MCF 10A (cell line): ENCODE measurements around the gene U2AF2. TPM values are rescaled to one million over a fixed set of nuclear protein-coding genes. Genes with fewer than 3 reads are reported as not detected.

ENCODE experiments used
- BruUV-seq: library from RNA; stranded (reverse); fragments of 400-500 nt; replicated peaks from 2 replicates; lab custom pipeline; 2021; lab: Mats Ljungman, UMichigan
- CTCF ChIA-PET: fragments of 300-600 bp; sonication (Branson Sonifier 250); formaldehyde crosslinking; extraction: SDS; loops from one replicate; lab custom pipeline; 2021; ENCODE audit warnings: antibody characterized with exemption, inconsistent platforms; lab: Yijun Ruan, JAX
- POLR2A ChIA-PET: fragments of 300-600, 350-650 bp; sonication (Branson Sonifier 250); formaldehyde crosslinking; extraction: SDS; loops from one replicate; lab custom pipeline; 2020; ENCODE audit warnings: antibody characterized with exemption, inconsistent platforms; lab: Yijun Ruan, JAX
- DNase-seq: peaks from one replicate; pipeline ENCODE4 v3.0.0-alpha.2; 2018; ENCODE audit not compliant: unreplicated experiment
- H3K27ac Mint-ChIP-seq: one replicate; pipeline ENCODE4 v1.8.0; 2022; ENCODE audit warnings: mild to moderate bottlenecking, low read depth, mixed read lengths; ENCODE audit not compliant: unreplicated experiment
- H3K27me3 Mint-ChIP-seq: one replicate; pipeline ENCODE4 v1.8.0; 2022; ENCODE audit warnings: mixed read lengths; ENCODE audit not compliant: insufficient read depth, unreplicated experiment
- H3K36me3 Mint-ChIP-seq: one replicate; pipeline ENCODE4 v1.8.0; 2022; ENCODE audit warnings: mild to moderate bottlenecking, moderate library complexity, mixed read lengths; ENCODE audit not compliant: insufficient read depth, unreplicated experiment
- H3K4me1 Mint-ChIP-seq: one replicate; pipeline ENCODE4 v1.8.0; 2022; ENCODE audit warnings: mixed read lengths; ENCODE audit not compliant: insufficient read depth, unreplicated experiment
- H3K4me3 Mint-ChIP-seq: one replicate; pipeline ENCODE4 v1.8.0; 2022; ENCODE audit warnings: mild to moderate bottlenecking, moderate library complexity, mixed read lengths; ENCODE audit not compliant: unreplicated experiment
- H3K9me3 Mint-ChIP-seq: one replicate; pipeline ENCODE4 v1.8.0; 2022; ENCODE audit warnings: mixed read lengths; ENCODE audit not compliant: unreplicated experiment
- CTCF ChIP-seq: fragments of 200-600 bp; IDR thresholded peaks from one replicate; pipeline ENCODE4 v1.8.0; 2022; ENCODE audit warnings: antibody characterized with exemption, mild to moderate bottlenecking; ENCODE audit not compliant: unreplicated experiment
- intact Hi-C: fragments of 100-400 bp; cut with micrococcal nuclease; formaldehyde crosslinking; loops from 2 replicates; pipeline ENCODE4 v1.14.1; 2022
- total RNA-seq: library from RNA; stranded (reverse); gene quantifications from 2 replicates; pipeline ENCODE4 v1.2.3, GENCODE V29; 2022

U2AF2 gene
- total RNA-seq, 1 experiment from 2014 or later, result 280 TPM

GRCh38 chr19:55687281-55688201, 32.7 kb downstream of the U2AF2 start:
- H3K27me3 Mint-ChIP-seq, result no peaks in the 10 kb centered on the region
- H3K4me3 Mint-ChIP-seq, result no peak overlapping the region
- no peak for DNase-seq
- H3K27ac Mint-ChIP-seq, result no peak overlapping the region
- POLR2A ChIA-PET, result interaction anchor here (1.4 kb wide), 1 partner anchor 11 kb away, joined by 4 read pairs; no protein-coding TSS in a partner anchor
- CTCF ChIA-PET, result no interaction called here
- intact Hi-C loops, result no loop called here
- TF ChIP-seq CTCF, result no peak
- H3K9me3 Mint-ChIP-seq, result no peaks in the 10 kb centered on the region
- BruUV-seq, result no TSS peak
- no peaks in the 10 kb centered on the region for H3K4me1 Mint-ChIP-seq
- peaks cover 50% of the 10 kb centered on the region for H3K36me3 Mint-ChIP-seq

GRCh38 chr19:55688422-55689218, 33.8 kb downstream of the U2AF2 start:
- TF ChIP-seq CTCF, result no peak
- POLR2A ChIA-PET, result interaction anchor here (1.4 kb wide), 1 partner anchor 12 kb away, joined by 4 read pairs; no protein-coding TSS in a partner anchor
- CTCF ChIA-PET, result no interaction called here
- H3K4me3 Mint-ChIP-seq, result no peak overlapping the region
- H3K4me1 Mint-ChIP-seq, result no peaks in the 10 kb centered on the region
- no peaks in the 10 kb centered on the region for H3K27me3 Mint-ChIP-seq
- no TSS peak for BruUV-seq
- intact Hi-C loops, result no loop called here
- no peaks in the 10 kb centered on the region for H3K9me3 Mint-ChIP-seq
- H3K36me3 Mint-ChIP-seq, result peaks cover 49% of the 10 kb centered on the region
- no peak for DNase-seq
- no peak overlapping the region for H3K27ac Mint-ChIP-seq

- CTCF ChIA-PET, result no interaction called here
- POLR2A ChIA-PET, result no interaction called here
- intact Hi-C loops, result no loop called here
- no peak overlapping the region for H3K4me3 Mint-ChIP-seq
- H3K4me1 Mint-ChIP-seq, result no peaks in the 10 kb centered on the region
- no peaks in the 10 kb centered on the region for H3K9me3 Mint-ChIP-seq
- no peaks in the 10 kb centered on the region for H3K27me3 Mint-ChIP-seq
- H3K36me3 Mint-ChIP-seq, result peaks cover 50% of the 10 kb centered on the region
- TF ChIP-seq CTCF, result no peak
- no peak for DNase-seq
- no peak overlapping the region for H3K27ac Mint-ChIP-seq
- no TSS peak for BruUV-seq
Observed at GRCh38 chr19:55689411-55690108, 34.7 kb downstream of the U2AF2 start.
